Mesothelial cell of epicardium (in vitro differentiated cells): ENCODE measurements around the gene FRK. TPM values are rescaled to one million over a fixed set of nuclear protein-coding genes. Genes with fewer than 3 reads are reported as not detected.

Experiments
- DNase-seq, 2 experiments: peaks; one replicate each; pipeline ENCODE4 v3.0.0; 2021; ENCODE audit warnings: low spot score in 2 of 2; ENCODE audit not compliant: unreplicated experiment in 2 of 2
- H3K27ac Mint-ChIP-seq: 2 replicates; pipeline ENCODE4 v1.8.0; 2021; ENCODE audit warnings: mixed read lengths
- H3K27me3 Mint-ChIP-seq: 2 replicates; pipeline ENCODE4 v1.8.0; 2021; ENCODE audit warnings: low read depth, mixed read lengths
- H3K36me3 Mint-ChIP-seq: 2 replicates; pipeline ENCODE4 v1.8.0; 2021; ENCODE audit warnings: mixed read lengths
- H3K4me1 Mint-ChIP-seq: 2 replicates; pipeline ENCODE4 v1.8.0; 2021; ENCODE audit warnings: mixed read lengths
- H3K4me3 Mint-ChIP-seq: 2 replicates; pipeline ENCODE4 v1.8.0; 2021; ENCODE audit warnings: mild to moderate bottlenecking, moderate library complexity, mixed read lengths
- H3K9me3 Mint-ChIP-seq: 2 replicates; pipeline ENCODE4 v1.8.0; 2021; ENCODE audit warnings: mixed read lengths
- total RNA-seq: library from RNA; stranded (reverse); gene quantifications from 3 replicates; pipeline ENCODE4 v1.2.1, GENCODE V29; 2021
- TF ChIP-seq, protein P1 (sequence below): fragments of 200-600 bp; sonication (generic); IDR thresholded peaks from one replicate; pipeline ENCODE4 v1.5.0; 2021; ENCODE audit warnings: antibody characterized with exemption; ENCODE audit not compliant: unreplicated experiment

Gene FRK
- total RNA-seq, 1 donor from 2014 or later: 5.1 TPM

DNA sequence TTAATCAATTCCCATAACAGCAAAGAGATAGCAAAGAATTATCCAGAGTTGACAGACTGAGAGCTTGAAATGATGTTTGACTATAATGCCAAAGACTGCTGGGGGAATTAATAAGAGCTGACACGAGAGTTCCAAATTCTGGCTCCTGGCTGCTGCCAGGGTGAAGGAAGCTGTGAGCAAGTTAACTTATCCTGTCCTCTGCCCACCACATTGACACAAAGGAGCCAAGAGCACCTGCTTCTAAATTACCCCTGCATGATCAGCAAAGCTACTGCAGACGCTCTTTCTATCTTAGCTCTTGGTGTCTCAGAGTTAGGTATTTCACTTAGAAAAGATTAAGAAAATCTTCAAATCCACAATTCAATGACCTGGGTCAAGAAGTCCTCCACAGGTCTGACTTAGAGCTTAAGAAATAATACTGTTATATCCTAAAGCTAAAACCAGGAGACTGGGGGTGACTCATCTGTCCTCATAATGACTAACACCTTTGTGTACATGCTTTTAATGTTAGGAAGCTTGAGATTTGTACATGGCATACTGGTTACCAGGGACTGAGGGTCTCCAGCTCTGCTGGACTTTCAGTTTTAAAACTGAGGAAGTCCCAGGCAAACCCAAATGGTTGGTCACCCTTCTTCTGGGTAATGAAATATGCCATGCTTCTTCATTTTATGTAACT is 13.2 kb upstream of the FRK start:
- Mint-ChIP-seq H3K4me1 (peaks cover 15% of the 10 kb centered on the region), H3K4me3 (no peak overlapping the region), H3K36me3 (no peaks in the 10 kb centered on the region), H3K27ac (no peak overlapping the region), H3K27me3 (no peaks in the 10 kb centered on the region), H3K9me3 (no peaks in the 10 kb centered on the region)
- TF ChIP-seq, protein P1, sequence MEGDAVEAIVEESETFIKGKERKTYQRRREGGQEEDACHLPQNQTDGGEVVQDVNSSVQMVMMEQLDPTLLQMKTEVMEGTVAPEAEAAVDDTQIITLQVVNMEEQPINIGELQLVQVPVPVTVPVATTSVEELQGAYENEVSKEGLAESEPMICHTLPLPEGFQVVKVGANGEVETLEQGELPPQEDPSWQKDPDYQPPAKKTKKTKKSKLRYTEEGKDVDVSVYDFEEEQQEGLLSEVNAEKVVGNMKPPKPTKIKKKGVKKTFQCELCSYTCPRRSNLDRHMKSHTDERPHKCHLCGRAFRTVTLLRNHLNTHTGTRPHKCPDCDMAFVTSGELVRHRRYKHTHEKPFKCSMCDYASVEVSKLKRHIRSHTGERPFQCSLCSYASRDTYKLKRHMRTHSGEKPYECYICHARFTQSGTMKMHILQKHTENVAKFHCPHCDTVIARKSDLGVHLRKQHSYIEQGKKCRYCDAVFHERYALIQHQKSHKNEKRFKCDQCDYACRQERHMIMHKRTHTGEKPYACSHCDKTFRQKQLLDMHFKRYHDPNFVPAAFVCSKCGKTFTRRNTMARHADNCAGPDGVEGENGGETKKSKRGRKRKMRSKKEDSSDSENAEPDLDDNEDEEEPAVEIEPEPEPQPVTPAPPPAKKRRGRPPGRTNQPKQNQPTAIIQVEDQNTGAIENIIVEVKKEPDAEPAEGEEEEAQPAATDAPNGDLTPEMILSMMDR: no peak
- no peak for DNase-seq

DNA sequence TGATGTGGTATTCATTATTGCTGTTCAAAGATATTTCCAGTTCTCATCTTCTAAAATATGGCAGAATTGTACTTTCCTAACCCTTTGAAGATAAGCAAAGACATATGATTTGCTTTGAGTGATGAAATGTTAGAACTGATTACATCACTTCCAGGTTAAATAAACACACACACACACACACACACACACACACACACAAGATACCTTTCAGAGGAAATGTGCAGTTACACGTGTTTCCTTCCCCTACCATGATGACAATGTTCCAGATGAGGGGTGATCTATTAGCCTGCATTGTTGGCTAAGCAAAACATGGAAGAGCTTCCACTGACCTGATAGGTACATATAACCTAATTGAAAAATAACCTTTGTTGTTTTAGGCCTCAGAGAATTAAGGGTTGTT is 11.7 kb upstream of the FRK start:
- DNase-seq: no peak
- TF ChIP-seq, protein P1: no peak
- no peaks in the 10 kb centered on the region for H3K36me3 Mint-ChIP-seq
- no peak overlapping the region for H3K4me3 Mint-ChIP-seq
- peaks cover 15% of the 10 kb centered on the region for H3K4me1 Mint-ChIP-seq
- H3K9me3 Mint-ChIP-seq: no peaks in the 10 kb centered on the region
- H3K27me3 Mint-ChIP-seq: no peaks in the 10 kb centered on the region
- no peak overlapping the region for H3K27ac Mint-ChIP-seq

GRCh38 chr6:116070616-116071389 is 10.1 kb upstream of the FRK start:
- no peaks in the 10 kb centered on the region for H3K36me3 Mint-ChIP-seq
- no peaks in the 10 kb centered on the region for H3K27me3 Mint-ChIP-seq
- no peak overlapping the region for H3K27ac Mint-ChIP-seq

GRCh38 chr6:116070101-116070500 is 9.4 kb upstream of the FRK start:
- no peaks in the 10 kb centered on the region for H3K36me3 Mint-ChIP-seq
- H3K4me3 Mint-ChIP-seq: no peak overlapping the region
- H3K9me3 Mint-ChIP-seq: no peaks in the 10 kb centered on the region
- TF ChIP-seq, protein P1: no peak
- no peak overlapping the region for H3K27ac Mint-ChIP-seq
- no peaks in the 10 kb centered on the region for H3K27me3 Mint-ChIP-seq
- DNase-seq: no peak
- peaks cover 15% of the 10 kb centered on the region for H3K4me1 Mint-ChIP-seq

More at GRCh38 chr6:116070616-116071389, 10.1 kb upstream of the FRK start:
- Mint-ChIP-seq H3K9me3 (no peaks in the 10 kb centered on the region), H3K4me1 (peaks cover 15% of the 10 kb centered on the region), H3K4me3 (no peak overlapping the region)
- DNase-seq: no peak
- TF ChIP-seq, protein P1: no peak

DNA sequence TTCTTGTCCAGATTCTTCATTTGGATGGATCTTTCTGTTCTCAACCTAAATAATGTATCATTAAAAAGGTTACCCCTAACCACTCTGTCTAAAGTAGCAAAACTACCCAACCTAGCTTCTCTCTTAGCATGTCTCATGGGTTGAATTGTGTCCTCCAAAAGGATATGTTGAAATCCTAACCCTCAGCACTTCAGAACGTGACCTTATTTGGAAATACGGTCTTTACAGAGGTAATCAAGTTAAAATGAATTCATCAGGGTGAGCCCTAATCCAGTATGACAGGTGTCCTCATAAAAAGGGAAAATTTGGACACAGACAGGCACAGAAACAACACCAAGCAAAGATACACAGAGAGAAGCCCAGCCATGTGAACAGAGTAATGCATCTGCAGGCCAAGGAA is 6.1 kb upstream of the FRK start:
- no peaks in the 10 kb centered on the region for H3K36me3 Mint-ChIP-seq
- H3K4me3 Mint-ChIP-seq: no peak overlapping the region
- H3K27ac Mint-ChIP-seq: no peak overlapping the region
- no peak for DNase-seq
- TF ChIP-seq, protein P1: no peak
- H3K4me1 Mint-ChIP-seq: peaks cover 15% of the 10 kb centered on the region
- H3K27me3 Mint-ChIP-seq: no peaks in the 10 kb centered on the region
- no peaks in the 10 kb centered on the region for H3K9me3 Mint-ChIP-seq
